Stomach (tissue), 4 donors: ENCODE measurements around the gene CYB5R4.

ENCODE experiments used
- EP300 ChIP-seq: sonication (generic); formaldehyde crosslinking; IDR thresholded peaks from one replicate; pipeline ENCODE4 v1.6.1; 2017; ENCODE audit warnings: antibody characterized with exemption
- POLR2A ChIP-seq, 4 donors: fragments of 450-650 bp; IDR thresholded peaks; one replicate each; pipeline ENCODE4 v1.6.1; 2016; ENCODE audit warnings: antibody characterized with exemption in 4 of 4, control low read depth in 2 of 4, mild to moderate bottlenecking in 1 of 4, moderate library complexity in 1 of 4
- POLR2AphosphoS5 ChIP-seq, 3 donors: sonication (generic); formaldehyde crosslinking; IDR thresholded peaks; one replicate each; pipeline ENCODE4 v1.6.1; 2016; ENCODE audit warnings: antibody characterized with exemption in 3 of 3
- TF ChIP-seq, protein P1 (sequence below), 7 experiments: fragments of 450-650 bp in 4 of 7; fragments of 200-600 bp in 3 of 7; sonication (generic) in 3 of 7; IDR thresholded peaks; one replicate each; pipeline ENCODE4 v1.5.1; 2016 to 2019; ENCODE audit warnings: antibody characterized with exemption in 7 of 7, control low read depth in 2 of 7, mild to moderate bottlenecking in 1 of 7

DNA sequence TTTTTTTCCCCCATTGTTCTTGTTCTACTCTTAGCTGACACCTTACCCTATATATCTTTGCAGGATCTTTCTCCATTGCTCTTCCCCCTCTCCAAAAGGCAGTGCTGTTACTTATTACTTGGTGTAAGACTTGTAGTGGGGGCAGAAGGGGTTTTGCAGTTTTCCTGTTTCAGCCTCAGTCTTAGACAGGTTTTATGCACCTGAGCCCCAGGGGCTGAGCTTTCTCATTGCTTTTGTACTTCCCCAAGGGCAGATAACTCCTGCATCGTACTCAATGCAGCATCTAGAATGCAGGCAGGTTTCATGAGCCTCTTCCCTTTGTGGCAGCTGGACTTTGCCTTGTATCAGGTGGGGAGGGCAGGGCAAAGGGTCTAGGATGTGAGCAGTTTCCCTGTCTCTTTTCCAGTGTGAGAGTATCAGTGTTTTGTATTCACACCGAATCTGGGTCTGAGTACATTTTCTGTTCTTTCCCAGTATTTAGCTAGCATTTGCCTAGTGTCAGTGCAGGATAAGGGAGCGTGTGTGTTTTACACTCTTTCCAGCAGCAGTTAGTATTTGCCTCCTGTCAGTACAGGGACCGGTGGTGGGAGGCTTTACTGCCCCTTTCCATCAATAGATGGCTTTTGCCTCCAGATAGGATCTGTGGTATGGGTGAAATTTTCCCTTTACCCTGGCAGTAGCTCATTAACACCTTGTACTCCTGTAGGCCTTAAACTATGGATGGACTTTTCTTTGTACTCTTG, 19.6 kb downstream of the CYB5R4 start:
- TF ChIP-seq, protein P1, sequence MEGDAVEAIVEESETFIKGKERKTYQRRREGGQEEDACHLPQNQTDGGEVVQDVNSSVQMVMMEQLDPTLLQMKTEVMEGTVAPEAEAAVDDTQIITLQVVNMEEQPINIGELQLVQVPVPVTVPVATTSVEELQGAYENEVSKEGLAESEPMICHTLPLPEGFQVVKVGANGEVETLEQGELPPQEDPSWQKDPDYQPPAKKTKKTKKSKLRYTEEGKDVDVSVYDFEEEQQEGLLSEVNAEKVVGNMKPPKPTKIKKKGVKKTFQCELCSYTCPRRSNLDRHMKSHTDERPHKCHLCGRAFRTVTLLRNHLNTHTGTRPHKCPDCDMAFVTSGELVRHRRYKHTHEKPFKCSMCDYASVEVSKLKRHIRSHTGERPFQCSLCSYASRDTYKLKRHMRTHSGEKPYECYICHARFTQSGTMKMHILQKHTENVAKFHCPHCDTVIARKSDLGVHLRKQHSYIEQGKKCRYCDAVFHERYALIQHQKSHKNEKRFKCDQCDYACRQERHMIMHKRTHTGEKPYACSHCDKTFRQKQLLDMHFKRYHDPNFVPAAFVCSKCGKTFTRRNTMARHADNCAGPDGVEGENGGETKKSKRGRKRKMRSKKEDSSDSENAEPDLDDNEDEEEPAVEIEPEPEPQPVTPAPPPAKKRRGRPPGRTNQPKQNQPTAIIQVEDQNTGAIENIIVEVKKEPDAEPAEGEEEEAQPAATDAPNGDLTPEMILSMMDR (IDR thresholded peaks at IDR 0.05), result no peak
- no peak for TF ChIP-seq EP300
- no peak for TF ChIP-seq POLR2AphosphoS5 (IDR thresholded peaks at IDR 0.05)
- no peak for TF ChIP-seq POLR2A (IDR thresholded peaks at IDR 0.05)
